HAP-1 (cell line): ENCODE data around the gene FHIP2A.
A peak's percentile ranks its signal among the peaks of the same experiment; 100 is the strongest.
"Not testable (repeated sequence)": the region's sequence is repeated elsewhere in the genome, so short reads cannot be mapped to it uniquely, and the experiment has no call there.

ENCODE experiments used
- DNase-seq, 2 experiments: peaks; one replicate each; pipeline ENCODE4 v3.0.0-alpha.2; 2016 to 2020; ENCODE audit warnings: low spot score in 2 of 2
- H3K27me3 ChIP-seq: fragments of 250-450 bp; sonication (Bioruptor Pico); 2 replicates; pipeline ENCODE4 v1.5.1; 2020; ENCODE audit warnings: low read depth, mild to moderate bottlenecking, moderate library complexity
- H3K36me3 ChIP-seq: fragments of 250-450 bp; sonication (Bioruptor Pico); replicated peaks from 2 replicates; pipeline ENCODE4 v1.5.1; 2020; ENCODE audit warnings: mild to moderate bottlenecking
- H3K4me1 ChIP-seq: fragments of 250-450 bp; sonication (Bioruptor Pico); 2 replicates; pipeline ENCODE4 v1.5.1; 2020; ENCODE audit warnings: mild to moderate bottlenecking
- H3K4me3 ChIP-seq: fragments of 250-450 bp; sonication (Bioruptor Pico); 2 replicates; pipeline ENCODE4 v1.5.1; 2020; ENCODE audit warnings: mild to moderate bottlenecking, moderate library complexity
- H3K9me3 ChIP-seq: fragments of 250-450 bp; sonication (Bioruptor Pico); 2 replicates; pipeline ENCODE4 v1.5.1; 2020; ENCODE audit warnings: mild to moderate bottlenecking, moderate library complexity
- in situ Hi-C: fragments of 300-500 bp; cut with MboI; formaldehyde crosslinking; loops from 3 replicates; pipeline ENCODE4 v1.14.3; 2020; ENCODE audit warnings: low sequenced_read_pairs, inconsistent platforms, mixed read lengths

FHIP2A gene

DNA sequence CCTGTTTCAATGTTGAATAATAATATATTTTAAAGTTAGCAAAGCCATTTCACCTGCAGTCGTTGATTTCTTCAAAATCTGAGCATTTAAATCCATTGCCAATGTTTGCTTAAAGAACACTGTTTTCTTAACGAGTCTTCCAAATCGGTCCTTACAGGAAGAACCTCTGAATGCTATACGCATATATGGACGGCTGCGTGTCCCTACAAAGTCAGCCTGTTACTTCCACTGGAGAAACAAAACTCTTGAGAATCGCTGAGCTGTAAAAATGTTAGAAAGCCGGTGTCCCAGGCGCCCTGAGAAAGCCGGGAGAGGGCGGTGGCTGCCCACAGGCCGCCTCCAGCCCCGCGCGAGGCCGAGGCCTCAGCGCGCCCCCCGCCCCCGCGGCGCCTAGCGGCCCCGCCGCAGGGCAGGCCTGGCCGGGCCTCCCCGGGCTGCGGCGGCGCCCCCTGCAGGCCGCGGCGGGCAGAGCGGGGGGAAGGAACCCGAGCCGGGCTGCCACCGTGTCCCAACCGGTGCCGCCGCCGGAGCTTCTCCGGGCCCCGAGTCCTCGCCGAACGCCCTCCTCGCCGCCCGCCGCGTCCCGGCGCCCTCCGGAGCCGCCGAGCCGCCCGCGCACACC, at the start of gene FHIP2A:
FHIP2A (plus strand) TSS at position 488 of the 622 bp plus-strand sequence. CDS start 299 bp downstream, outside the sequence.
- H3K4me1 ChIP-seq: peaks cover 8% of the 10 kb centered on the region
- 0 out of 2 replicates have a peak, but pooled peaks cover 2% of the 10 kb centered on the region for H3K36me3 ChIP-seq
- in situ Hi-C loops: no loop called here
- peak within 1 kb of the TSS; percentile 49 for H3K4me3 ChIP-seq
- H3K27me3 ChIP-seq: peaks cover 10% of the 10 kb centered on the region
- DNase-seq: peak; percentile 40 to 80
- H3K9me3 ChIP-seq: no peaks in the 10 kb centered on the region

DNA sequence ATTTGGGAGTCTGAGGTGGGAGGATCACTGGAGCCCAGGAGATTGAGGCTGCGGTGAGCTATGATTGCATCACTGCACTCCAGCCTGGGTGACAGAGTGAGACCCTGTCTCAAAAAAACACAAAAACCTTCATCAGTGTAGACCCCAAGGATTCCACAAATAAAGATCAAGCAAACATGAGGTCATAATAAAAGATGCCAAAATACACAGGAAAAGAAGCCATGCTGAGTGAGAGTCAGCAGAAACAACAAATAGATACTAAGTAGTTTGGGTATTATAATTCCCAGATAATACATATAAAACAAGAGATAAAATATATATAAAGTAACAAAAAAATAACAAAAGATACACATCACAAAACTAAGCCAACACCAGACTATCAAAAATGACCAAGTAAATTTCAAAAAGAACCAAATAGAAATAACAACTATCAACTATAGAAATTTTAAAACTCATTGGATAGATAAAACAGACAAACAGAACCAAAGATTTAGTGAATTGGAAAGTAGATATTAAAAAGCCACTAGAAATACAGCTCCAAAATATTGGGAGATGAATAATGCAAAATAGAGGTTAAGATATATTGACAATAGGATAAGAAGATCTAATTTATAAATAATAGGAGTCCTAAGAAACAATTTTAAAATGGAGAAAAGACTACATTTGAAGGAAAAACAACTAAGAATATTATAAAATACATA, 48.9 kb upstream of the FHIP2A start:
- Histone ChIP-seq H3K27me3 (peaks cover 53% of the 10 kb centered on the region), H3K4me1 (no peaks in the 10 kb centered on the region), H3K4me3 (no peak overlapping the region), H3K9me3 (no peaks in the 10 kb centered on the region), H3K36me3 (no peaks in the 10 kb centered on the region)
- in situ Hi-C loops: no loop called here
- DNase-seq: no peak

DNA sequence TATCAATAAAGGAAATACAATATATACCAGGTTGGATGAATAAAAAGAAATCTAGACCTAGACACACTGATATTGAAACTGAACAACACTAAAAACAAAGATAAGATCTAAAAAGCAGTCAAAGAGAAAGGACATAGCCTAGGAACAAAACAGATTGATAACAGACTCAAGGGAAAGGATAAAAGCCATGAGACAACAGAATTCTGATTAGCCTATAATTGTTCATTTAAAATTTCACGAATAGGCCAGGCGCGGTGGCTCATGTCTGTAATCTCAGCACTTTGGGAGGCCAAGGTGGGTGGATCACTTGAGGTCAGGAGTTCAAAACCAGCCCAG, 48.4 kb upstream of the FHIP2A start:
- Histone ChIP-seq H3K27me3 (peaks cover 56% of the 10 kb centered on the region), H3K4me3 (no peak overlapping the region), H3K36me3 (no peaks in the 10 kb centered on the region), H3K4me1 (no peaks in the 10 kb centered on the region), H3K9me3 (no peaks in the 10 kb centered on the region)
- in situ Hi-C loops: no loop called here
- DNase-seq: no peak

GRCh38 chr10:114775082-114775481, 46.5 kb upstream of the FHIP2A start:
- H3K36me3 ChIP-seq, H3K9me3 ChIP-seq, in situ Hi-C loops, DNase-seq, H3K4me1 ChIP-seq, H3K4me3 ChIP-seq: not testable (repeated sequence)
- H3K27me3 ChIP-seq: peaks cover 42% of the 10 kb centered on the region

DNA sequence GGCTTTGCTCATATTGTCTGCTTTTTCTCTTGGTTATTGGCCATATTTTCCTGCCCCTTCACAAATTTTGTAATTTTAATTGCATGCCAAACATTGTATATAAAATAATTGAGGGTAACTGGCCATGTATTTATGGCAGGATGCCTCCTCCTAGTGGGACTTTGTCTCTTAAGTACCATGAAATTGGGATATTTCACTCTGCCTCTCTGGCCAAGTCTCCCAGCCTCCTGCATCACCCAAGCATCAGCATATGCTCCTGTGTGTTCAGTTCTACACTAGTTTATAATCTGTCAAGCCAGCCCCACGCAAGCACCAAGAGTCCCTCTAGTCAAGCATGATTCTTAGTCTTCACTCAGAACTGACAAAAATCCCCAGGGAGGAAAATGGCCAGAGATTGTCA, 44.2 kb upstream of the FHIP2A start:
- in situ Hi-C loops: no loop called here

DNA sequence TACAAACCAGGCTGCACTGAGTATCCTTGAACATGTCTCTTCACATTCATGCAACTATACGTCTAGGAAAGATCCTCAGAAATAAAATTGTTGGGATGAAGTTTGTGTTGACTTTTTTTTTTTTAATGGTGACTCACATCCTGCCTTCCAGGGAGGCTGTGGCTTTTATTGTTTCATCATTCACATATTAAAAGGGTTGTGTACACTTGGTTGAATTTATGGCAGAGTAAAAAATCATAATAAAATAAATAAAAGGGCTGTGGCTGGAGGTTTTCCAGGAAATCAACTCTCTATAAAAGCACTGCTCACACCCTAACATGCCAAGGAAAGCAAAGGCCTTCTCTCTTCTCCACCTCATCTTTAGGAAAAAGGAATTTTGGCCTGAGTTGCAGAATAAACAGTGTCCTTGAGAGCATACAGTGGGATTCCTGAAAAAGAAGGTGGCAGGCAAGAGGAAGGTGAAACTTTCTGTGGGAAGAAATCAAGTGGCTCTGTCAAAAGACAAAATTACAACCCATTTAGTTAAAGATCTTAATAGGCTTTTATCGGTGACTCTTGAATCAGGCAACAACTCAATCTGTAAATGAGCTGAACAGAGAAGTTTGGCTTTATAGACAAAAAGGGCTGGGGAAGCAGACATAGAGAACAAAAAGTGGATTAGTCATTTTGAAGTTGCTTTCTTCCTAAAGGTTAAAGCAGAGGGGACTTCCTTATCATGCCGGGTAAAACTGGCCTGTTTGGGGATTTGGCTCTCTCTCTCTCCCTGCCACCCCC, 41.6 kb upstream of the FHIP2A start:
- H3K9me3 ChIP-seq: no peaks in the 10 kb centered on the region
- H3K4me1 ChIP-seq: peaks cover 17% of the 10 kb centered on the region
- peak in 1 of 2 experiments; percentile 54 for DNase-seq
- no peaks in the 10 kb centered on the region for H3K36me3 ChIP-seq
- peaks cover 16% of the 10 kb centered on the region for H3K27me3 ChIP-seq
- no peak overlapping the region for H3K4me3 ChIP-seq
- in situ Hi-C loops: no loop called here

More for the DNA sequence above, 44.2 kb upstream of the FHIP2A start:
- no peaks in the 10 kb centered on the region for H3K9me3 ChIP-seq
- no peaks in the 10 kb centered on the region for H3K36me3 ChIP-seq
- DNase-seq: no peak
- peaks cover 26% of the 10 kb centered on the region for H3K27me3 ChIP-seq
- H3K4me3 ChIP-seq: no peak overlapping the region
- H3K4me1 ChIP-seq: peaks cover 13% of the 10 kb centered on the region

DNA sequence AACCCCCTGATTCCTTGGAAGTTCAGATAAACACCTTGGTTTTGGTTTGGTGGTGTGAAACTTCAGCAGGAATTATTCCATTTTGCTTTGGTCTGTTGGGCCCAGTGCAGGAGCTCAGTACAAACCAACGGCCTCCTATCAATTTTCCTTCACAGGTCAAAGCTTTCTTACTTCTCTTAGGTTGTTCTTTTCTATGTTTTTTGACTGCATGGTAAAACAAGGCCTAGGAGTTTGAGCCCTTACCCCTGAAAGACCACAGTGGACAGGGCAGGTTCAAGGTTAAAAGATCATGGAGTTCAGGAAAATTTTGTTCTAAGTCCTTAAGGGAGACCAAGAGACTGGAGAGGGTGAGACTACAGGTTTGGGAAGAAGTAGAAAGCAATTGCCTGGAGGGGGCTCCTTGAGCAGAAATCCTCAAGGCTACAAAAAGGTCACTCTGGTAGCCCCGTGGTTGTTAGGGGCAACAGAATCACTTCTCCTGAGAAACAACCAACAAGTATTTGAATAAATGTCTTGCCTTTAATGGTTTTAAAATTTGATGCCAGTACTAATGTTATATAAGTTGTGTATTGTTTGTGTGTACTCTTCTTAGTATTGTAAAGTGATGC, 40.9 kb upstream of the FHIP2A start:
- no peak overlapping the region for H3K4me3 ChIP-seq
- peaks cover 10% of the 10 kb centered on the region for H3K27me3 ChIP-seq
- no peaks in the 10 kb centered on the region for H3K36me3 ChIP-seq
- in situ Hi-C loops: no loop called here
- no peak for DNase-seq
- peaks cover 19% of the 10 kb centered on the region for H3K4me1 ChIP-seq
- H3K9me3 ChIP-seq: no peaks in the 10 kb centered on the region

GRCh38 chr10:114782666-114783065, 38.9 kb upstream of the FHIP2A start:
- Histone ChIP-seq H3K4me1 (peaks cover 19% of the 10 kb centered on the region), H3K4me3 (no peak overlapping the region), H3K36me3 (no peaks in the 10 kb centered on the region), H3K27me3 (peaks cover 6% of the 10 kb centered on the region), H3K9me3 (no peaks in the 10 kb centered on the region; the same call in 1 of the 2 replicates)
- DNase-seq: no peak
- in situ Hi-C loops: no loop called here

- in situ Hi-C loops: no loop called here
- H3K9me3 ChIP-seq: no peaks in the 10 kb centered on the region; the same call in 1 of the 2 replicates
- H3K4me3 ChIP-seq: no peak overlapping the region
- DNase-seq: no peak
- peaks cover 19% of the 10 kb centered on the region for H3K4me1 ChIP-seq
- no peaks in the 10 kb centered on the region for H3K36me3 ChIP-seq
- H3K27me3 ChIP-seq: no peaks in the 10 kb centered on the region; the same call in none of the 2 replicates
These were observed 37.9 kb upstream of the FHIP2A start for GRCh38 chr10:114783686-114784085.

DNA sequence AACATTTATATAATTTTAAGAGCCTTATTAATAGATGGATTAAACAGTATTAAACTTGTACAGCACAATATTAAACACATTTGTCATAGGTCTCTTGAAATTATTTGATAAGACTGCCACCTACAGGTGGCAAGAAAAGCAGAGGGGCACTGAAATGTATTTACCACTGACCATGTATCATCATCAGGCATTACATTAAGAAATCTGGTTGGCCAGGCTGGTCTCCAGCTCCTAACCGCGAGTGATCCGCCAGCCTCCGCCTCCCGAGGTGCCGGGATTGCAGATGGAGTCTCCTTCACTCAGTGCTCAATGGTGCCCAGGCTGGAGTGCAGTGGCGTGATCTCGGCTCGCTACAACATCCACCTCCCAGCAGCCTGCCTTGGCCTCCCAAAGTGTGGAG, 35.1 kb upstream of the FHIP2A start:
- H3K27me3 ChIP-seq, in situ Hi-C loops, H3K4me3 ChIP-seq, H3K4me1 ChIP-seq, H3K9me3 ChIP-seq, H3K36me3 ChIP-seq: not testable (repeated sequence)
- peak in 1 of 2 experiments; percentile 38 for DNase-seq

DNA sequence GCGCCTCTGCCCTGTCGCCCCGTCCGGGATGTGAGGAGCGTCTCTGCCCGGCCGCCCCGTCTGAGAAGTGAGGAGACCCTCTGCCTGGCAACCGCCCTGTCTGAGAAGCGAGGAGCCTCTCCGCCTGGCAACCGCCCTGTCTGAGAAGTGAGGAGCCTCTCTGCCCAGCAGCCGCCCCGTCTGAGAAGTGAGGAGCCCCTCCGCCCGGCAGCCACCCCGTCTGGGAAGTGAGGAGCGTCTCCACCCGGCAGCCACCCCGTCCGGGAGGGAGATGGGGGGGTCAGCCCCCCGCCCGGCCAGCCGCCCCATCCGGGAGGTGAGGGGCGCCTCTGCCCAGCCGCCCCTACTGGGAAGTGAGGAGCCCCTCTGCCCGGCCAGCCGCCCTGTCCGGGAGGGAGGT, 34.4 kb upstream of the FHIP2A start:
- in situ Hi-C loops, H3K36me3 ChIP-seq, H3K27me3 ChIP-seq, H3K4me3 ChIP-seq, DNase-seq, H3K9me3 ChIP-seq, H3K4me1 ChIP-seq: not testable (repeated sequence)

DNA sequence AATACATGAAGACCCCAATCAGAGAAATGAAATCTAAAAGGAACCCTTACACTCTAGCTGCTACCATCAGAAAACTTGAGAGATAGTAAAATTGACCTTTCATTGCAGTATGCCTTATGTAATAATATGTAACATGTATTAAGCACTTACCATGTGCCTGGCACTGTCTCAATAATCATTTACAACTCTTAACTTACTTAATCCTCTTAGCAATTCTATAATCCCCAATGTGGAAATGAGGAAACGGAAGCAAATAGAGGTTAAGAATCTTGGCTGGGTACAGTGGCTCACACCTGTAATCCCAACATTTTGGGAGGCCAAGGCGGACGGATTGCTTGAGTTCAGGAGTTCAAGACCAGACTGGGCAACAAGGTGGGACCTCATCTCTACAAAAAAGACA, 29.8 kb upstream of the FHIP2A start:
- Histone ChIP-seq H3K9me3 (no peaks in the 10 kb centered on the region), H3K4me3 (no peak overlapping the region), H3K4me1 (no peaks in the 10 kb centered on the region), H3K27me3 (no peaks in the 10 kb centered on the region), H3K36me3 (no peaks in the 10 kb centered on the region)
- no peak for DNase-seq
- in situ Hi-C loops: no loop called here

DNA sequence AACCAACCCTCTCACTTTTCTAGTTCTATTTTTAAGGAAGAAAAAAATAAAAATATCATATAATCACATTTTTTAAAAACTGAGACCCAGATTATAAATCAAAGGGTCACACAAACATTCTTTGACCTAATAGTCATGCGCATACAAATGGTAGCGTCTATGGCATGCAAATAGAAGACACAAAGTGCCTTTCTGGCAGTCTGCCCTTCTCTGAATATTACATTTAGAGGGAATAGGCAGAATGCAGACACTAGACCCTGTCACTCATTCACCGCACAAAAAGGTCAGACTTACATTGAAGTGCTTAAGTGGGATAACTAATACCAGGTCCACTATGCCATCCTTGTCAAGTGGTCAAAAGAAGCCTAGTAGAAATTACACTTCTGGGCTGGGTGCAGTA, 26.5 kb upstream of the FHIP2A start:
- Histone ChIP-seq H3K27me3 (peaks cover 4% of the 10 kb centered on the region; the same call in 1 of the 2 replicates), H3K4me3 (no peak overlapping the region), H3K9me3 (no peaks in the 10 kb centered on the region), H3K36me3 (no peaks in the 10 kb centered on the region), H3K4me1 (no peaks in the 10 kb centered on the region)
- peak in 1 of 2 experiments; percentile 12 for DNase-seq
- in situ Hi-C loops: no loop called here

- no peaks in the 10 kb centered on the region for H3K4me1 ChIP-seq
- H3K9me3 ChIP-seq: no peaks in the 10 kb centered on the region
- no peak for DNase-seq
- no peaks in the 10 kb centered on the region for H3K36me3 ChIP-seq
- H3K27me3 ChIP-seq: peaks cover 7% of the 10 kb centered on the region; the same call in 1 of the 2 replicates
- in situ Hi-C loops: no loop called here
- no peak overlapping the region for H3K4me3 ChIP-seq
These were observed 21.2 kb upstream of the FHIP2A start for GRCh38 chr10:114800361-114800760.
